Measurements from ENCODE around the gene CSMD2.

GRCh38 chr1:33753087-33753856, 411.8 kb downstream of the CSMD2 start:
- TF ChIP-seq PATZ1 (CRISPR knock-in tag; IDR thresholded peaks at IDR 0.05; ENCODE audit: borderline replicate concordance) (no peak), TSHZ2 (CRISPR knock-in tag; IDR thresholded peaks at IDR 0.05) (no peak), RARB (CRISPR knock-in tag; IDR thresholded peaks at IDR 0.05) (no peak), ISL1 (CRISPR knock-in tag; IDR thresholded peaks at IDR 0.05) (no peak), PPARA (CRISPR knock-in tag; IDR thresholded peaks at IDR 0.05; ENCODE audit: borderline replicate concordance) (no peak), POU6F1 (CRISPR knock-in tag; IDR thresholded peaks at IDR 0.05; ENCODE audit: borderline replicate concordance, low read depth) (no peak)

All from SK-N-SH treated with all-trans-retinoic acid at 6 μM for 48 hours (cell line).